ENCODE measurements around the gene LRP8. TPM values are rescaled to one million over a fixed set of nuclear protein-coding genes. Genes with fewer than 3 reads are reported as not detected.
A peak's percentile ranks its signal among the peaks of the same experiment; 100 is the strongest.

The LRP8 gene
- total and polyA plus RNA-seq, 9 of the 15 experiments (the other 6 are each of a cell fraction or from before 2014, with no cell fraction given): 7.1 to 56.1 (median 31.3) TPM

DNA sequence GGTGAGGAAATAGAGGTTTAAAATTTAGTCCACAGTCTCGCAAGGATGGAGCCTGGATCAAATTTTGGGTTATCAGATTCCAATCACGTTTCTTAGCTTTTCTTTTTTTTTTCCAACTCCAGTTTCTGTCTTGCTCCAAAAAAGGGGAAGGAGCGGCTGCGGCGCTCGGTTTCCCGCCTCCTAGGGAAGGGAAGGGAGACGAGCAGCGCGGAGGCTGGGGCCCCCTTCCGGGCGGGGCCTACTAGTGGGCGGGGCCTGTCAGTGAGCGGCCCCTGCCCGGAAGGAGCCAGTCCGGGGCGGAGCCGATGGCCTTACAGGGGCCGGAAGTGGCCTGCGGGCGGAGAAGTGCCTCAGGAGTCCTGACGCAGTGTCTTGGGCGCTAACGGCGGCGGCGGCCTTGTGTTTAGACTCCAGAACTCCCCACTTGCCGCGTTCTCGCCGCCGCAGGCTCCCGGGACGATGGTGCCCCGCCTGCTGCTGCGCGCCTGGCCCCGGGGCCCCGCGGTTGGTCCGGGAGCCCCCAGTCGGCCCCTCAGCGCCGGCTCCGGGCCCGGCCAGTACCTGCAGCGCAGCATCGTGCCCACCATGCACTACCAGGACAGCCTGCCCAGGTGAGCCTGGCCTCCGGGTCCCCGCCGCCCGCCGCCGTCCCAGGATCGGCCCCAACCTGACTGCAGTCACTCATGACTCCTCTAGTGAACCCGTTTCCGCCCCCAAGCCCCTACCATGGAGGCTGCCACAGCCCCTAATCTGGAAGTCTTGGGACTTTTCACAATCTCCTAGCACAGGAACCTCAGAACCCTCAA is 131.2 kb downstream of the LRP8 start, which contains the start of gene CPT2 (continued):
- TF ChIP-seq NFIC (IDR thresholded peaks at IDR 0.05): no peak
- no peak for TF ChIP-seq MAFF (IDR thresholded peaks at IDR 0.05; ENCODE audit: low read length)
- TF ChIP-seq, protein P1, sequence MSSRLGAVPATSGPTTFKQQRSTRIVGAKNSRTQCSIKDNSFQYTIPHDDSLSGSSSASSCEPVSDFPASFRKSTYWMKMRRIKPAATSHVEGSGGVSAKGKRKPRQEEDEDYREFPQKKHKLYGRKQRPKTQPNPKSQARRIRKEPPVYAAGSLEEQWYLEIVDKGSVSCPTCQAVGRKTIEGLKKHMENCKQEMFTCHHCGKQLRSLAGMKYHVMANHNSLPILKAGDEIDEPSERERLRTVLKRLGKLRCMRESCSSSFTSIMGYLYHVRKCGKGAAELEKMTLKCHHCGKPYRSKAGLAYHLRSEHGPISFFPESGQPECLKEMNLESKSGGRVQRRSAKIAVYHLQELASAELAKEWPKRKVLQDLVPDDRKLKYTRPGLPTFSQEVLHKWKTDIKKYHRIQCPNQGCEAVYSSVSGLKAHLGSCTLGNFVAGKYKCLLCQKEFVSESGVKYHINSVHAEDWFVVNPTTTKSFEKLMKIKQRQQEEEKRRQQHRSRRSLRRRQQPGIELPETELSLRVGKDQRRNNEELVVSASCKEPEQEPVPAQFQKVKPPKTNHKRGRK (tag; IDR thresholded peaks at IDR 0.05): no peak
- TF ChIP-seq, protein P2, sequence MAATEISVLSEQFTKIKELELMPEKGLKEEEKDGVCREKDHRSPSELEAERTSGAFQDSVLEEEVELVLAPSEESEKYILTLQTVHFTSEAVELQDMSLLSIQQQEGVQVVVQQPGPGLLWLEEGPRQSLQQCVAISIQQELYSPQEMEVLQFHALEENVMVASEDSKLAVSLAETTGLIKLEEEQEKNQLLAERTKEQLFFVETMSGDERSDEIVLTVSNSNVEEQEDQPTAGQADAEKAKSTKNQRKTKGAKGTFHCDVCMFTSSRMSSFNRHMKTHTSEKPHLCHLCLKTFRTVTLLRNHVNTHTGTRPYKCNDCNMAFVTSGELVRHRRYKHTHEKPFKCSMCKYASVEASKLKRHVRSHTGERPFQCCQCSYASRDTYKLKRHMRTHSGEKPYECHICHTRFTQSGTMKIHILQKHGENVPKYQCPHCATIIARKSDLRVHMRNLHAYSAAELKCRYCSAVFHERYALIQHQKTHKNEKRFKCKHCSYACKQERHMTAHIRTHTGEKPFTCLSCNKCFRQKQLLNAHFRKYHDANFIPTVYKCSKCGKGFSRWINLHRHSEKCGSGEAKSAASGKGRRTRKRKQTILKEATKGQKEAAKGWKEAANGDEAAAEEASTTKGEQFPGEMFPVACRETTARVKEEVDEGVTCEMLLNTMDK (IDR thresholded peaks at IDR 0.05; ENCODE audit: borderline replicate concordance, insufficient read depth, low read depth, low read length, poor library complexity, severe bottlenecking): peak; percentile 30
- TF ChIP-seq HCFC1 (IDR thresholded peaks at IDR 0.05; ENCODE audit: low read depth, low read length): peak; percentile 41; the same call in 1 of the 2 replicates
- peak; percentile 32 for TF ChIP-seq CHD4 (IDR thresholded peaks at IDR 0.05; ENCODE audit: insufficient read depth, insufficient replicate concordance, low read depth, low read length, poor library complexity, severe bottlenecking)
- TF ChIP-seq, protein P3, sequence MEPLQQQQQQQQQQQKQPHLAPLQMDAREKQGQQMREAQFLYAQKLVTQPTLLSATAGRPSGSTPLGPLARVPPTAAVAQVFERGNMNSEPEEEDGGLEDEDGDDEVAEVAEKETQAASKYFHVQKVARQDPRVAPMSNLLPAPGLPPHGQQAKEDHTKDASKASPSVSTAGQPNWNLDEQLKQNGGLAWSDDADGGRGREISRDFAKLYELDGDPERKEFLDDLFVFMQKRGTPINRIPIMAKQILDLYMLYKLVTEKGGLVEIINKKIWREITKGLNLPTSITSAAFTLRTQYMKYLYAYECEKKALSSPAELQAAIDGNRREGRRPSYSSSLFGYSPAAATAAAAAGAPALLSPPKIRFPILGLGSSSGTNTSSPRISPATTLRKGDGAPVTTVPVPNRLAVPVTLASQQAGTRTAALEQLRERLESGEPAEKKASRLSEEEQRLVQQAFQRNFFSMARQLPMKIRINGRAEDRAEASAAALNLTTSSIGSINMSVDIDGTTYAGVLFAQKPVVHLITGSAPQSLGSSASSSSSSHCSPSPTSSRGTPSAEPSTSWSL (CRISPR knock-in tag; IDR thresholded peaks at IDR 0.05; ENCODE audit: borderline replicate concordance): no peak
- no peak for TF ChIP-seq KAT8 (IDR thresholded peaks at IDR 0.05; ENCODE audit: low read depth)
- TF ChIP-seq FOXP1 (CRISPR knock-in tag; IDR thresholded peaks at IDR 0.05): peak; percentile 47; the same call in 1 of the 2 replicates
- peak; percentile 14; the same call in 1 of the 2 replicates for TF ChIP-seq EP300 (IDR thresholded peaks at IDR 0.05; ENCODE audit: low read length)
- no peak for TF ChIP-seq CBFA2T3 (IDR thresholded peaks at IDR 0.05)
- no peak for TF ChIP-seq CEBPB (tag; IDR thresholded peaks at IDR 0.05)
- TF ChIP-seq POLR2A (conservative IDR thresholded peaks at IDR 0.05): peak; percentile 95
- TF ChIP-seq POLR2AphosphoS5 (IDR thresholded peaks at IDR 0.05; ENCODE audit: control insufficient read depth, insufficient read depth, low read depth, low read length): peak; percentile 95
- TF ChIP-seq GTF2F1 (IDR thresholded peaks at IDR 0.05; ENCODE audit: low read depth, low read length): no peak
- no peak for TF ChIP-seq DNMT1 (IDR thresholded peaks at IDR 0.05)
- TF ChIP-seq ZKSCAN3 (CRISPR knock-in tag; IDR thresholded peaks at IDR 0.05): no peak
- TF ChIP-seq POLR2G (IDR thresholded peaks at IDR 0.05; ENCODE audit: low read depth, low read length): peak; percentile 98
- peak; percentile 81; the same call in 1 of the 2 replicates for TF ChIP-seq MTA3 (IDR thresholded peaks at IDR 0.05; ENCODE audit: borderline replicate concordance)
- TF ChIP-seq SIN3A (IDR thresholded peaks at IDR 0.05; ENCODE audit: borderline replicate concordance in 2 of 2, control insufficient read depth in 1 of 2, low read depth in 2 of 2, low read length in 2 of 2): 0 out of 4 replicates have a peak, but pooled peaks of 1 of the 2 experiments have one; percentile 25
- no peak for TF ChIP-seq ZZZ3 (IDR thresholded peaks at IDR 0.05)
- peak in 1 of 2 experiments; percentile 4; a peak in 1 of 4 replicates for TF ChIP-seq RAD21 (CRISPR knock-in tag; conservative IDR thresholded peaks at IDR 0.05 in 1 of 2, IDR thresholded peaks at IDR 0.05 in 1 of 2)

Data from K562 (cell line).